Measurements from ENCODE around the gene MPRIP.
"Not testable (repeated sequence)": the region's sequence is repeated elsewhere in the genome, so short reads cannot be mapped to it uniquely, and the experiment has no call there.

MPRIP gene

DNA sequence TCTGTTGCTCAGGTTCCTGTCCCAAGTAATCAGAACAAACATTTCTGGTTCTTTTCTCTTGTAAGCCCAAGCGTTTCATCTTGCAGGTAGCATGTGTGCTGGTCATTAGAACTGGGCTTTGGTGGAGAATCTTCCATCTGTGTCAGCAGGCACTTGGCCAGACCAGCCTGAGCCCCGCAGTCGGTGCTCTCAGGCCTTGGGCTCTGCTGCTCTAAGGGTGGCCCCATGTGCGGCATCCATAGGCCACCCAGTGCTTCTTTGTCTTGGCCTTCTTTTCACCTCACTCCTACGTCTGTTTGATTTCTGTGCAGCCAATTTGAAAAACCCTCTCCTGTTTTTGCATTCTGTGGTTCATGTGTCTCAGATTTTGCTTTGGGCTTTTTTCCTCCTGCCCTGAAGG, 112.3 kb downstream of the MPRIP start:
- H3K4me3 ChIP-seq (ENCODE audit: low read depth, low read length): no peak overlapping the region
- no peak for TF ChIP-seq CTCF (IDR thresholded peaks at IDR 0.05; ENCODE audit: low read depth, low read length, missing control alignments)
- in situ Hi-C loops (cut with HindIII; ENCODE audit: low sequenced_read_pairs): no loop called here
- DNase-seq (ENCODE audit: low read depth): no peak

DNA sequence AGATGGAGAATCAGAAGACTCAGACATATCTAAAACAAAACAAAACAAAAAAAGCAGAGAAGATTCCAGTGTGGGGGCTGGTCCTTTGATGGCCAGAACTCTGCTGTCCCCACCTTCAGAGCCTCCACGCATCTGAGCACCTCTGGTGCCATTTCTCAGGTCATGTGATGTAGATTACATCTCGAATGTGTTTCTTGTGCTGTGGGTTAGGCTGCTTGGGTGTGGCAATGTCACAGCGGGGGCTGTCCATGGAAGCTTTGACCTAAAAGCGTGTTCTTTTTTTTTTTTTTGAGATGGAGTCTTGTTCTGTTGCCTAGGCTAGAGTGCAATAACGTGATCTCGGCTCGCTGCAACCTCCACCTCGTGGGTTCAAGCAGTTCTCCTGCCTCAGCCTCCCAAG, 112.7 kb downstream of the MPRIP start:
- no peak for TF ChIP-seq CTCF (IDR thresholded peaks at IDR 0.05; ENCODE audit: low read depth, low read length, missing control alignments)
- in situ Hi-C loops (cut with HindIII; ENCODE audit: low sequenced_read_pairs): loop anchor here (5.0 kb wide), 1 partner anchor 103 kb away; no protein-coding TSS in a partner anchor
- no peak overlapping the region for H3K4me3 ChIP-seq (ENCODE audit: low read depth, low read length)
- no peak for DNase-seq (ENCODE audit: low read depth)

GRCh38 chr17:17155568-17155967, 113.3 kb downstream of the MPRIP start:
- no peak for TF ChIP-seq CTCF (IDR thresholded peaks at IDR 0.05; ENCODE audit: low read depth, low read length, missing control alignments)
- H3K4me3 ChIP-seq (ENCODE audit: low read depth, low read length): no peak overlapping the region
- in situ Hi-C loops (cut with HindIII; ENCODE audit: low sequenced_read_pairs): loop anchor here (5.0 kb wide), 1 partner anchor 103 kb away; no protein-coding TSS in a partner anchor
- DNase-seq (ENCODE audit: low read depth): no peak

DNA sequence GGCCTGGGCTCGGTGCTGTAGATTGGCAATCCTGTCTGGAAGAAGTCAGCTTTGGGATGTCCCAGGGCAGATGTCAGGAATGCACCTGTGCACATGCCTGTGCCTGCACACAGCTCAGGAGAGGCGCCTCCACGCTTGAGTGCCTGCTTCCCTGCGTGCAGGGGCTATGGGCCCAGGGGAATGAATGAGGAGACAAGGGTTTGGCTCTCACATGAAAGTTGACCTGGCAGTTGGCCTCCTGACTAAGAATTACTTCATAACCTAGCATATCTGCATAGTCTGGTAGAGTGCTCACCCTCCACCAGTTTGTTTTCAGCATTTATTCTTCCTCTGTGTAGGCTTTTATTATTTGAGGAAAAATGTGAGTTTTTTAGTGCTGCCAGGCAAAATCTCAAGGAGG, 113.8 kb downstream of the MPRIP start:
- DNase-seq (ENCODE audit: low read depth): peak; percentile 71
- H3K4me3 ChIP-seq (ENCODE audit: low read depth, low read length): no peak overlapping the region
- in situ Hi-C loops (cut with HindIII; ENCODE audit: low sequenced_read_pairs): loop anchor here (5.0 kb wide), 1 partner anchor 104 kb away; no protein-coding TSS in a partner anchor
- no peak for TF ChIP-seq CTCF (IDR thresholded peaks at IDR 0.05; ENCODE audit: low read depth, low read length, missing control alignments)

GRCh38 chr17:17156511-17156910, 114.3 kb downstream of the MPRIP start:
- in situ Hi-C loops (cut with HindIII; ENCODE audit: low sequenced_read_pairs): loop anchor here (5.0 kb wide), 1 partner anchor 104 kb away; no protein-coding TSS in a partner anchor
- TF ChIP-seq CTCF (IDR thresholded peaks at IDR 0.05; ENCODE audit: low read depth, low read length, missing control alignments): no peak
- no peak overlapping the region for H3K4me3 ChIP-seq (ENCODE audit: low read depth, low read length)
- DNase-seq (ENCODE audit: low read depth): no peak

- in situ Hi-C loops (cut with HindIII; ENCODE audit: low sequenced_read_pairs): loop anchor here (5.0 kb wide), 1 partner anchor 105 kb away; no protein-coding TSS in a partner anchor
Measured at GRCh38 chr17:17157041-17157440, 114.8 kb downstream of the MPRIP start.

DNA sequence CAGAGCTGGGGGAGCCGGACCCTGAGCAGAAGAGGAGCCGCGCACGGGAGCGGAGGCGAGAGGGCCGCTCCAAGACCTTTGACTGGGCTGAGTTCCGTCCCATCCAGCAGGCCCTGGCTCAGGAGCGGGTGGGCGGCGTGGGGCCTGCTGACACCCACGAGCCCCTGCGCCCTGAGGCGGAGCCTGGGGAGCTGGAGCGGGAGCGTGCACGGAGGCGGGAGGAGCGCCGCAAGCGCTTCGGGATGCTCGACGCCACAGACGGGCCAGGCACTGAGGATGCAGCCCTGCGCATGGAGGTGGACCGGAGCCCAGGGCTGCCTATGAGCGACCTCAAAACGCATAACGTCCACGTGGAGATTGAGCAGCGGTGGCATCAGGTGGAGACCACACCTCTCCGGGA, 116.2 kb downstream of the MPRIP start:
- not testable (repeated sequence) for H3K4me3 ChIP-seq (ENCODE audit: low read depth, low read length); DNase-seq (ENCODE audit: low read depth)
- in situ Hi-C loops (cut with HindIII; ENCODE audit: low sequenced_read_pairs): loop anchor here (5.0 kb wide), 1 partner anchor 106 kb away; no protein-coding TSS in a partner anchor

More at GRCh38 chr17:17157041-17157440, 114.8 kb downstream of the MPRIP start:
- no peak for TF ChIP-seq CTCF (IDR thresholded peaks at IDR 0.05; ENCODE audit: low read depth, low read length, missing control alignments)
- no peak for DNase-seq (ENCODE audit: low read depth)
- H3K4me3 ChIP-seq (ENCODE audit: low read depth, low read length): no peak overlapping the region

Measured in astrocyte of the cerebellum (primary cell).